Superior temporal gyrus (tissue), 1 donor: Measurements from ENCODE around the gene CHST11.
"Not testable (repeated sequence)": the region's sequence is repeated elsewhere in the genome, so short reads cannot be mapped to it uniquely, and the experiment has no call there.

ENCODE experiments used
- DNase-seq: peaks from one replicate; pipeline ENCODE4 v3.0.0-alpha.2; 2016; ENCODE audit errors: extremely low spot score

Gene CHST11

GRCh38 chr12:104603545-104603973 lies 146.8 kb downstream of the CHST11 start:
- no peak for DNase-seq

GRCh38 chr12:104604070-104604994 lies 147.6 kb downstream of the CHST11 start:
- peak; percentile 48 for DNase-seq

GRCh38 chr12:104604995-104605675 lies 148.4 kb downstream of the CHST11 start:
- no peak for DNase-seq

GRCh38 chr12:104605685-104606084 lies 148.9 kb downstream of the CHST11 start:
- DNase-seq = peak; percentile 29

GRCh38 chr12:104608998-104609397 lies 152.2 kb downstream of the CHST11 start:
- DNase-seq = no peak

- no peak for DNase-seq
These were observed 152.7 kb downstream of the CHST11 start for GRCh38 chr12:104609445-104609844.

GRCh38 chr12:104610513-104611235 lies 153.9 kb downstream of the CHST11 start:
- DNase-seq = no peak

- DNase-seq = no peak
These were observed 154.9 kb downstream of the CHST11 start for GRCh38 chr12:104611671-104612070.

- DNase-seq = not testable (repeated sequence)
These were observed 156.6 kb downstream of the CHST11 start for GRCh38 chr12:104613372-104613771.

GRCh38 chr12:104615048-104615561 lies 158.4 kb downstream of the CHST11 start:
- DNase-seq = no peak

GRCh38 chr12:104618691-104619090 lies 161.9 kb downstream of the CHST11 start:
- DNase-seq = no peak

- DNase-seq = no peak
These were observed 162.6 kb downstream of the CHST11 start for GRCh38 chr12:104619305-104619704.

- DNase-seq = no peak
These were observed 164.2 kb downstream of the CHST11 start for GRCh38 chr12:104620837-104621531.

- DNase-seq = no peak
These were observed 166.2 kb downstream of the CHST11 start for GRCh38 chr12:104622928-104623327.

- DNase-seq = no peak
These were observed 167.1 kb downstream of the CHST11 start for GRCh38 chr12:104623883-104624282.

- no peak for DNase-seq
These were observed 167.8 kb downstream of the CHST11 start for GRCh38 chr12:104624529-104624928.

GRCh38 chr12:104626069-104626837 lies 169.5 kb downstream of the CHST11 start:
- DNase-seq = no peak

GRCh38 chr12:104627231-104627989 lies 170.7 kb downstream of the CHST11 start:
- DNase-seq = no peak

GRCh38 chr12:104627990-104628830 lies 171.5 kb downstream of the CHST11 start:
- DNase-seq = no peak
